ENCODE results near the gene COPS7B.

GRCh38 chr2:231800493-231801091, 14.3 kb downstream of the COPS7B start:
- peak; percentile 53 for TF ChIP-seq CTCF (IDR thresholded peaks at IDR 0.05; ENCODE audit: poor library complexity)
- no peak for TF ChIP-seq EZH2 (IDR thresholded peaks at IDR 0.05; ENCODE audit: borderline replicate concordance)

Data from hepatocyte (in vitro differentiated cells).